HepG2 (cell line): ENCODE results near the gene SFI1. TPM values are rescaled to one million over a fixed set of nuclear protein-coding genes. Genes with fewer than 3 reads are reported as not detected.

Experiments used
- ATAC-seq: fragments of 200-7000 bp; cut with Tn5 transposase; 3 replicates; pipeline ENCODE4 v1.9.1; 2020; ENCODE audit warnings: mild to moderate bottlenecking, moderate library complexity
- BruUV-seq: library from RNA; stranded (reverse); fragments of 400-500 nt; replicated peaks from 2 replicates; lab custom pipeline; 2021; lab: Mats Ljungman, UMichigan
- CTCF ChIA-PET: fragments of 300-600 bp; formaldehyde crosslinking; extraction: SDS; loops from one replicate; lab custom pipeline; 2021; ENCODE audit warnings: low total read pairs, inconsistent platforms, low intra/inter-chr PET ratio; lab: Yijun Ruan, JAX
- POLR2A ChIA-PET: fragments of 350-600 bp; sonication (Branson Sonifier 250); formaldehyde crosslinking; loops from one replicate; lab custom pipeline; 2020; ENCODE audit warnings: antibody characterized with exemption, inconsistent platforms; lab: Yijun Ruan, JAX
- DNase-seq: peaks from one replicate; pipeline ENCODE4 v3.0.0-alpha.2; 2015; ENCODE audit warnings: low spot score
- FAIRE-seq: peaks from 3 replicates; lab custom pipeline; 2011; peaks lifted over from hg19 to GRCh38; lab: Jason Lieb, UNC
- H2AFZ ChIP-seq: one replicate; pipeline ENCODE4 v1.6.1; 2011; ENCODE audit warnings: low read length, inconsistent platforms
- H3K27ac ChIP-seq: fragments of 300-600 bp; 3 replicates; pipeline ENCODE4 v1.8.0; 2011; ENCODE audit warnings: mixed run types, mild to moderate bottlenecking, mixed read lengths, low read length, inconsistent platforms; ENCODE audit not compliant: insufficient read depth; ENCODE audit errors: extremely low read length
- H3K27me3 ChIP-seq, 2 experiments: fragments of 200-600 bp in 1 of 2; 2 replicates in 1 of 2; 3 replicates in 1 of 2; pipeline versions ENCODE4 v1.6.0 to v1.8.0; 2011; ENCODE audit warnings: low read length in 2 of 2, mild to moderate bottlenecking in 2 of 2, moderate library complexity in 2 of 2, inconsistent platforms in 1 of 2; ENCODE audit not compliant: insufficient read depth in 2 of 2, control insufficient read depth in 1 of 2
- H3K36me3 ChIP-seq, 2 experiments: fragments of 200-600 bp in 1 of 2; replicated peaks in 1 of 2; 2 replicates in 1 of 2; 3 replicates in 1 of 2; pipeline versions ENCODE4 v1.5.1 to v1.8.0; 2011; ENCODE audit warnings: low read length in 2 of 2, inconsistent platforms in 1 of 2; ENCODE audit not compliant: insufficient read depth in 2 of 2, control insufficient read depth in 1 of 2
- H3K4me1 ChIP-seq: 2 replicates; pipeline ENCODE4 v1.5.1; 2012; ENCODE audit warnings: low read length, inconsistent platforms; ENCODE audit not compliant: insufficient read depth
- H3K4me2 ChIP-seq: 2 replicates; pipeline ENCODE4 v1.6.0; 2011; ENCODE audit warnings: low read depth, low read length, inconsistent platforms
- H3K4me3 ChIP-seq, 3 experiments: fragments of 200-600 bp in 1 of 3; sonication (generic), shearing (Covaris generic) in 1 of 3; replicated peaks in 1 of 3; 2 replicates each; pipeline ENCODE4 v1.5.1; 2011 to 2016; ENCODE audit warnings: low read length in 3 of 3, inconsistent platforms in 2 of 3, low read depth in 2 of 3, mild to moderate bottlenecking in 2 of 3, control low read depth in 1 of 3, mixed read lengths in 1 of 3; ENCODE audit not compliant: insufficient read depth in 1 of 3
- H3K79me2 ChIP-seq: one replicate; pipeline ENCODE4 v1.6.1; 2011; ENCODE audit warnings: low read length, inconsistent platforms; ENCODE audit not compliant: insufficient read depth
- H3K9ac ChIP-seq: 2 replicates; pipeline ENCODE4 v1.6.0; 2011; ENCODE audit warnings: mild to moderate bottlenecking, low read depth, low read length, inconsistent platforms; ENCODE audit not compliant: insufficient read depth
- H3K9me3 ChIP-seq: 2 replicates; pipeline ENCODE4 v1.5.1; 2012; ENCODE audit warnings: mild to moderate bottlenecking, low read length
- H4K20me1 ChIP-seq: 2 replicates; pipeline ENCODE4 v1.6.0; 2011; ENCODE audit warnings: inconsistent platforms, mild to moderate bottlenecking, low read length, moderate library complexity; ENCODE audit not compliant: insufficient read depth
- FOSL2 ChIP-seq: sonication (generic); formaldehyde crosslinking; IDR thresholded peaks from 2 replicates; pipeline ENCODE4 v1.4.0; 2020; ENCODE audit warnings: missing genetic modification reagents
- HIC2 ChIP-seq: sonication (generic); formaldehyde crosslinking; IDR thresholded peaks from 2 replicates; pipeline ENCODE4 v1.9.0; 2022; ENCODE audit warnings: low read depth, missing genetic modification reagents
- NCOR1 ChIP-seq: fragments of 200-600 bp; sonication (generic); IDR thresholded peaks from 2 replicates; pipeline ENCODE4 v1.7.0; 2017; ENCODE audit warnings: antibody characterized with exemption, low read length, borderline replicate concordance
- PAX8 ChIP-seq: sonication (generic); formaldehyde crosslinking; IDR thresholded peaks from 2 replicates; pipeline ENCODE4 v1.8.0; 2022; ENCODE audit warnings: mild to moderate bottlenecking, missing genetic modification reagents, borderline replicate concordance
- THAP8 ChIP-seq: sonication (generic); formaldehyde crosslinking; IDR thresholded peaks from 2 replicates; pipeline ENCODE4 v1.5.1; 2020; ENCODE audit warnings: missing genetic modification reagents, mild to moderate bottlenecking, borderline replicate concordance
- ZEB1 ChIP-seq: IDR thresholded peaks from 2 replicates; pipeline ENCODE4 v1.6.1; 2012; ENCODE audit warnings: mild to moderate bottlenecking, low read depth, inconsistent platforms; ENCODE audit not compliant: insufficient replicate concordance
- ZKSCAN5 ChIP-seq: sonication (generic); formaldehyde crosslinking; IDR thresholded peaks from 2 replicates; pipeline ENCODE4 v1.5.1; 2020; ENCODE audit warnings: mild to moderate bottlenecking, missing genetic modification reagents
- ZNF350 ChIP-seq: sonication (generic); formaldehyde crosslinking; IDR thresholded peaks from 2 replicates; pipeline ENCODE4 v1.4.0; 2020; ENCODE audit warnings: mild to moderate bottlenecking, low read depth, missing genetic modification reagents, borderline replicate concordance
- ZNF687 ChIP-seq: sonication (generic); formaldehyde crosslinking; IDR thresholded peaks from 2 replicates; pipeline ENCODE4 v1.5.1; 2020; ENCODE audit warnings: mild to moderate bottlenecking, missing genetic modification reagents, moderate library complexity
- WGBS: methylation state at CpG from one replicate; pipeline ENCODE4 v1.1.6; 2017; ENCODE audit warnings: low lambda C conversion rate; 5-methylcytosine and 5-hydroxymethylcytosine counted together
- in situ Hi-C: cut with HindIII; loops from 2 replicates; pipeline ENCODE4 v1.10.0; 2017; ENCODE audit warnings: low pct_unique_long_range_greater_than_20kb; ENCODE audit not compliant: extremely low pct_ligation_motif_present
- intact Hi-C: fragments of 100-400 bp; cut with micrococcal nuclease; formaldehyde crosslinking; loops from one replicate; pipeline ENCODE4 v1.10.0; 2022; ENCODE audit not compliant: unreplicated experiment
- polyA plus RNA-seq, 8 experiments: library from polyadenylated mRNA; depleted of rRNA in 3 of 8; stranded (reverse) in 7 of 8; unstranded in 1 of 8; fragments of >200 nt; fragmentation: Illumina TruSeq in 4 of 8; extraction: Trizol in 4 of 8; gene quantifications; 2 replicates each; pipeline versions ENCODE4 v1.2.1 to v1.2.3, GENCODE V29; 2011 to 2016; ENCODE audit warnings: low read depth in 4 of 8, missing spikeins in 1 of 8, mixed read lengths in 1 of 8; ENCODE audit not compliant: insufficient read depth in 1 of 8
- total RNA-seq, 5 experiments: library from RNA; depleted of rRNA; stranded (reverse); fragments of >200 nt; fragmentation: Illumina TruSeq; extraction: Trizol; gene quantifications; 2 replicates each; pipeline ENCODE4 v1.2.3, GENCODE V29; 2016; ENCODE audit warnings: low read depth in 1 of 5

SFI1 gene
- total and polyA plus RNA-seq, 2 of the 13 experiments (the other 11 are each of a cell fraction or from before 2014, with no cell fraction given): 20.5 to 40.1 TPM

GRCh38 chr22:31605851-31606585 is 109.7 kb downstream of the SFI1 start:
- no peak overlapping the region for H3K4me2 ChIP-seq
- no peak overlapping the region for H2AFZ ChIP-seq
- DNase-seq (no peak), FAIRE-seq (no peak), ATAC-seq (peak; percentile 9; the same call in 1 of the 3 replicates)
- no peaks in the 10 kb centered on the region for H3K27me3 ChIP-seq
- CTCF ChIA-PET: no interaction called here
- H3K79me2 ChIP-seq: no peaks in the 10 kb centered on the region
- POLR2A ChIA-PET: interaction anchor here (0.8 to 1.0 kb wide), 2 partner anchors 25 to 45 kb away, joined by 3 read pairs; no protein-coding TSS in a partner anchor
- H3K9ac ChIP-seq: no peak overlapping the region
- H4K20me1 ChIP-seq: no peaks in the 10 kb centered on the region
- no peak overlapping the region for H3K4me3 ChIP-seq
- 97% methylated on average over 9 of the region's 9 CpGs for WGBS
- in situ Hi-C loops: no loop called here
- no peak for TF ChIP-seq THAP8 (CRISPR knock-in tag)
- TF ChIP-seq FOSL2: peak; percentile 35; the same call in 1 of the 2 replicates
- peak; percentile 5; the same call in 1 of the 2 replicates for TF ChIP-seq ZNF687 (CRISPR knock-in tag)
- TF ChIP-seq ZNF350 (CRISPR knock-in tag): no peak
- no peak for TF ChIP-seq NCOR1
- TF ChIP-seq HIC2 (CRISPR knock-in tag): no peak
- no peak for TF ChIP-seq ZEB1
- TF ChIP-seq PAX8: no peak
- no peak for TF ChIP-seq ZKSCAN5 (CRISPR knock-in tag)
- H3K4me1 ChIP-seq: peaks cover 25% of the 10 kb centered on the region
- peaks cover 28 to 51% of the 10 kb centered on the region in 2 experiments; a peak in 4 of 5 replicates for H3K36me3 ChIP-seq
- no TSS peak for BruUV-seq
- no peaks in the 10 kb centered on the region for H3K9me3 ChIP-seq
- H3K27ac ChIP-seq: no peak overlapping the region
- intact Hi-C loops: no loop called here
